HepG2 (cell line): Measurements from ENCODE around the gene KANSL3. TPM values are rescaled to one million over a fixed set of nuclear protein-coding genes. Genes with fewer than 3 reads are reported as not detected.
A peak's percentile ranks its signal among the peaks of the same experiment; 100 is the strongest.

ENCODE experiments used
- DPF2 ChIP-seq: sonication (generic); formaldehyde crosslinking; IDR thresholded peaks from 2 replicates; pipeline ENCODE4 v1.4.0; 2020; ENCODE audit warnings: mild to moderate bottlenecking, low read depth, missing genetic modification reagents, borderline replicate concordance
- HDAC2 ChIP-seq: sonication (generic); formaldehyde crosslinking; IDR thresholded peaks from 2 replicates; pipeline ENCODE4 v1.4.0; 2020; ENCODE audit warnings: missing genetic modification reagents
- HOXA3 ChIP-seq: sonication (generic); formaldehyde crosslinking; IDR thresholded peaks from 2 replicates; pipeline ENCODE4 v1.5.0; 2020; ENCODE audit warnings: missing genetic modification reagents
- KDM3A ChIP-seq: IDR thresholded peaks from 2 replicates; pipeline ENCODE4 v1.6.1; 2018; ENCODE audit warnings: low read depth, missing compliant biosample characterization
- LCORL ChIP-seq, 2 experiments: fragments of 450-650 bp in 1 of 2; sonication (generic) in 1 of 2; formaldehyde crosslinking in 1 of 2; IDR thresholded peaks; 2 replicates each; pipeline versions ENCODE4 v1.5.0 to v1.6.1; 2017 to 2020; ENCODE audit warnings: antibody characterized with exemption in 1 of 2, missing genetic modification reagents in 1 of 2
- NCOA2 ChIP-seq: sonication (generic); formaldehyde crosslinking; IDR thresholded peaks from 2 replicates; pipeline ENCODE4 v1.8.0; 2022; ENCODE audit warnings: inconsistent platforms
- NR2F6 ChIP-seq, 2 experiments: IDR thresholded peaks; 2 replicates each; pipeline ENCODE4 v1.6.1; 2016; ENCODE audit warnings: antibody characterized with exemption in 1 of 2, mild to moderate bottlenecking in 1 of 2
- RARA ChIP-seq: IDR thresholded peaks from 2 replicates; pipeline ENCODE4 v1.6.1; 2016; ENCODE audit warnings: missing genetic modification reagents, missing compliant biosample characterization
- XRCC5 ChIP-seq: fragments of 200-400 bp; formaldehyde crosslinking; optimal IDR thresholded peaks from 2 replicates; pipeline ENCODE3; 2017; ENCODE audit warnings: mild to moderate bottlenecking, low read length
- ZFP36 ChIP-seq: fragments of 150-350 bp; IDR thresholded peaks from 2 replicates; pipeline ENCODE4 v1.6.1; 2018; ENCODE audit warnings: borderline replicate concordance, low read length, low read depth; ENCODE audit not compliant: partially characterized antibody
- ZNF180 ChIP-seq: sonication (generic); formaldehyde crosslinking; IDR thresholded peaks from 2 replicates; pipeline ENCODE4 v1.4.0; 2020; ENCODE audit warnings: low read depth, missing genetic modification reagents, borderline replicate concordance
- ZNF230 ChIP-seq: sonication (generic); formaldehyde crosslinking; IDR thresholded peaks from 2 replicates; pipeline ENCODE4 v1.4.0; 2020; ENCODE audit warnings: mild to moderate bottlenecking, missing genetic modification reagents
- ZNF629 ChIP-seq: sonication (generic); formaldehyde crosslinking; conservative IDR thresholded peaks from 2 replicates; pipeline ENCODE4 v1.5.0; 2020; ENCODE audit warnings: missing genetic modification reagents
- polyA plus RNA-seq, 8 experiments: library from polyadenylated mRNA; depleted of rRNA in 3 of 8; stranded (reverse) in 7 of 8; unstranded in 1 of 8; fragments of >200 nt; fragmentation: Illumina TruSeq in 4 of 8; extraction: Trizol in 4 of 8; gene quantifications; 2 replicates each; pipeline versions ENCODE4 v1.2.1 to v1.2.3, GENCODE V29; 2011 to 2016; ENCODE audit warnings: low read depth in 4 of 8, missing spikeins in 1 of 8, mixed read lengths in 1 of 8; ENCODE audit not compliant: insufficient read depth in 1 of 8
- total RNA-seq, 5 experiments: library from RNA; depleted of rRNA; stranded (reverse); fragments of >200 nt; fragmentation: Illumina TruSeq; extraction: Trizol; gene quantifications; 2 replicates each; pipeline ENCODE4 v1.2.3, GENCODE V29; 2016; ENCODE audit warnings: low read depth in 1 of 5
- TF ChIP-seq, protein P1 (sequence below): sonication (generic); formaldehyde crosslinking; IDR thresholded peaks from 2 replicates; pipeline ENCODE4 v1.4.0; 2020; ENCODE audit warnings: missing genetic modification reagents
- TF ChIP-seq, protein P2 (sequence below): sonication (generic); formaldehyde crosslinking; IDR thresholded peaks from 2 replicates; pipeline ENCODE4 v1.8.1; 2022; ENCODE audit warnings: low read depth, mild to moderate bottlenecking, missing genetic modification reagents
- TF ChIP-seq, protein P3 (sequence below): sonication (generic); formaldehyde crosslinking; IDR thresholded peaks from 2 replicates; pipeline ENCODE4 v1.5.0; 2020; ENCODE audit warnings: mild to moderate bottlenecking, missing genetic modification reagents

Gene KANSL3
- total and polyA plus RNA-seq, 2 of the 13 experiments (the other 11 are each of a cell fraction or from before 2014, with no cell fraction given), result 20.8 to 37.3 TPM

DNA sequence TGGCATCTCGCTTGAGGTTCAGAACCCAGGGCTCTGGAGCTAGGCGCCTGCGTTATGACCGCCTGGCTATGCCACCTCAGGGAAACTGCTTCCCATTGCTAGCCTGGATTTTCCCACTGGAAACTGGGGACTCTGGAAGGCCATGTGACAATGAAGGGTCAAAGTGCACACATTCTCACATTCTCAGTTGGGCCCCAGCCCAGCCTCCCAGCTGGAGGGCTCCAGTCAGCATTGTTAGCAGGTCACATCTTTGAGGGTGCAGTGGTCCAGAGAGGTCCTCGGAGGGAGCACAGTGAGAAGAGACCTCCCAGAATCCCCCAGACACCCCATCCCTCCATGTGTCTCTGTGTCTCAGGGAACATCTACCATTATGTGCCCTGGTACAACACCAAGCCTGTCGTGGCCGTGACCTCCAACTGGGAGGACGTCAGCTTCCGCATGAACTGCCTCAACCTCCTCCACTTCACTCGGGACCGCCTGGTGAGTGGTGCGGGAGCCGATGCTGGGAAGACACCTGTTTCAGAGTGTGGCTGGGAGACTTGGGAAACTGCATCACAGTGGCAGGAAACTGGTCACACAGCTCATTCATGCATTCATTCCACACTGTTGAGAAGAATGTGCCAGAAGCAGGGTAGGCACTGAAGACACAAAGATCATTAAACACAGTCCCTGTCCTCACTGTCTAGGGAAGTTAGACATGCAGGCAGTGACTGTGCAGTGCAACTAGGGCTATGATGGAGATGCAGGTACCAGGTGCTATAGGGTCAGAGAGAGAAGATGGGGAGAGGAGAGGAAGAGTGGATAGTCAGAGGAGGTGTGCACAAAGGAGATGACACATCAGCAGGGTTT, 46.1 kb upstream of the KANSL3 start (continued):
- TF ChIP-seq NR2F6 (IDR thresholded peaks at IDR 0.05) (peak; percentile 81), NR2F6 (CRISPR knock-in tag; IDR thresholded peaks at IDR 0.05) (peak; percentile 82), DPF2 (CRISPR knock-in tag) (0 out of 2 replicates have a peak, but pooled peaks have one; percentile 31), ZNF230 (no peak), ZNF629 (CRISPR knock-in tag) (0 out of 2 replicates have a peak, but pooled peaks have one; percentile 12), XRCC5 (peak; percentile 41), HOXA3 (peak; percentile 59; the same call in 1 of the 2 replicates), NCOA2 (peak; percentile 64), RARA (CRISPR knock-in tag) (peak; percentile 50), KDM3A (CRISPR knock-in tag) (0 out of 2 replicates have a peak, but pooled peaks have one; percentile 31), HDAC2 (CRISPR knock-in tag) (peak; percentile 78), ZNF180 (no peak), LCORL (IDR thresholded peaks at IDR 0.05) (no peak), LCORL (CRISPR knock-in tag; IDR thresholded peaks at IDR 0.05) (peak; percentile 54; the same call in 1 of the 2 replicates), ZFP36 (peak; percentile 2)
- TF ChIP-seq, protein P1, sequence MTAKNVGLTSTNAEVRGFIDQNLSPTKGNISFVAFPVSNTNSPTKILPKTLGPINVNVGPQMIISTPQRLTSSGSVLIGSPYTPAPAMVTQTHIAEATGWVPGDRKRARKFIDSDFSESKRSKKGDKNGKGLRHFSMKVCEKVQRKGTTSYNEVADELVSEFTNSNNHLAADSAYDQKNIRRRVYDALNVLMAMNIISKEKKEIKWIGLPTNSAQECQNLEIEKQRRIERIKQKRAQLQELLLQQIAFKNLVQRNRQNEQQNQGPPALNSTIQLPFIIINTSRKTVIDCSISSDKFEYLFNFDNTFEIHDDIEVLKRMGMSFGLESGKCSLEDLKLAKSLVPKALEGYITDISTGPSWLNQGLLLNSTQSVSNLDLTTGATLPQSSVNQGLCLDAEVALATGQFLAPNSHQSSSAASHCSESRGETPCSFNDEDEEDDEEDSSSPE, result peak; percentile 45; the same call in 1 of the 2 replicates
- TF ChIP-seq, protein P2, sequence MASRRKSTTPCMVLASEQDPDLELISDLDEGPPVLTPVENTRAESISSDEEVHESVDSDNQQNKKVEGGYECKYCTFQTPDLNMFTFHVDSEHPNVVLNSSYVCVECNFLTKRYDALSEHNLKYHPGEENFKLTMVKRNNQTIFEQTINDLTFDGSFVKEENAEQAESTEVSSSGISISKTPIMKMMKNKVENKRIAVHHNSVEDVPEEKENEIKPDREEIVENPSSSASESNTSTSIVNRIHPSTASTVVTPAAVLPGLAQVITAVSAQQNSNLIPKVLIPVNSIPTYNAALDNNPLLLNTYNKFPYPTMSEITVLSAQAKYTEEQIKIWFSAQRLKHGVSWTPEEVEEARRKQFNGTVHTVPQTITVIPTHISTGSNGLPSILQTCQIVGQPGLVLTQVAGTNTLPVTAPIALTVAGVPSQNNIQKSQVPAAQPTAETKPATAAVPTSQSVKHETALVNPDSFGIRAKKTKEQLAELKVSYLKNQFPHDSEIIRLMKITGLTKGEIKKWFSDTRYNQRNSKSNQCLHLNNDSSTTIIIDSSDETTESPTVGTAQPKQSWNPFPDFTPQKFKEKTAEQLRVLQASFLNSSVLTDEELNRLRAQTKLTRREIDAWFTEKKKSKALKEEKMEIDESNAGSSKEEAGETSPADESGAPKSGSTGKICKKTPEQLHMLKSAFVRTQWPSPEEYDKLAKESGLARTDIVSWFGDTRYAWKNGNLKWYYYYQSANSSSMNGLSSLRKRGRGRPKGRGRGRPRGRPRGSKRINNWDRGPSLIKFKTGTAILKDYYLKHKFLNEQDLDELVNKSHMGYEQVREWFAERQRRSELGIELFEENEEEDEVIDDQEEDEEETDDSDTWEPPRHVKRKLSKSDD, result peak; percentile 22; the same call in 1 of the 2 replicates
- TF ChIP-seq, protein P3, sequence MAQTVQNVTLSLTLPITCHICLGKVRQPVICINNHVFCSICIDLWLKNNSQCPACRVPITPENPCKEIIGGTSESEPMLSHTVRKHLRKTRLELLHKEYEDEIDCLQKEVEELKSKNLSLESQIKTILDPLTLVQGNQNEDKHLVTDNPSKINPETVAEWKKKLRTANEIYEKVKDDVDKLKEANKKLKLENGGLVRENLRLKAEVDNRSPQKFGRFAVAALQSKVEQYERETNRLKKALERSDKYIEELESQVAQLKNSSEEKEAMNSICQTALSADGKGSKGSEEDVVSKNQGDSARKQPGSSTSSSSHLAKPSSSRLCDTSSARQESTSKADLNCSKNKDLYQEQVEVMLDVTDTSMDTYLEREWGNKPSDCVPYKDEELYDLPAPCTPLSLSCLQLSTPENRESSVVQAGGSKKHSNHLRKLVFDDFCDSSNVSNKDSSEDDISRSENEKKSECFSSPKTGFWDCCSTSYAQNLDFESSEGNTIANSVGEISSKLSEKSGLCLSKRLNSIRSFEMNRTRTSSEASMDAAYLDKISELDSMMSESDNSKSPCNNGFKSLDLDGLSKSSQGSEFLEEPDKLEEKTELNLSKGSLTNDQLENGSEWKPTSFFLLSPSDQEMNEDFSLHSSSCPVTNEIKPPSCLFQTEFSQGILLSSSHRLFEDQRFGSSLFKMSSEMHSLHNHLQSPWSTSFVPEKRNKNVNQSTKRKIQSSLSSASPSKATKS (CRISPR knock-in tag), result no peak
